ENCODE measurements around the gene PLCH1.

The PLCH1 gene

GRCh38 chr3:155690921-155691320 is 54.0 kb downstream of the PLCH1 start:
- DNase-seq (ENCODE audit: extremely low spot score, insufficient read length, low read depth) (no peak), FAIRE-seq (no peak)

- no peak for DNase-seq (ENCODE audit: extremely low spot score, insufficient read length, low read depth)
- FAIRE-seq: no peak
These were observed 56.4 kb downstream of the PLCH1 start for GRCh38 chr3:155688481-155688880.

DNA sequence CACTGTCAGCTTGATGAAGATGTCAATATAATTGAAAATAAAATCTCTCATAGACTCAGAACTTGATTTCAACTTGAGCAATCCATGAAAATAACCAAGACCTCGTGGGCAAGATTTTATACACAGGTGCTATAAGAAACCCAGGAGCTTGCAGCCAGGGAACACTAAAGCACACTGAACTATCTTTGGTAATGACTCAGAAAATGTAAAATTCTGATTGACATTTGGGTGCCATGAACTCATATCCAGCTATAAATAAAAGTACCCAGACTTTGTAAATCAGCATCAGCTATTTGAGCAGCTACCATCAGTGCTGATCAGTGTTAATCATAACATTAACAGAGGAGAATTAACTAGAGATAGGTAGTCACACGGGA is 61.5 kb downstream of the PLCH1 start:
- no peak for FAIRE-seq

GRCh38 chr3:155682426-155683343 is 62.2 kb downstream of the PLCH1 start:
- no peak for DNase-seq (ENCODE audit: extremely low spot score, insufficient read length, low read depth)
- no peak for FAIRE-seq

More for the DNA sequence above, 61.5 kb downstream of the PLCH1 start:
- no peak for DNase-seq (ENCODE audit: extremely low spot score, insufficient read length, low read depth)

DNA sequence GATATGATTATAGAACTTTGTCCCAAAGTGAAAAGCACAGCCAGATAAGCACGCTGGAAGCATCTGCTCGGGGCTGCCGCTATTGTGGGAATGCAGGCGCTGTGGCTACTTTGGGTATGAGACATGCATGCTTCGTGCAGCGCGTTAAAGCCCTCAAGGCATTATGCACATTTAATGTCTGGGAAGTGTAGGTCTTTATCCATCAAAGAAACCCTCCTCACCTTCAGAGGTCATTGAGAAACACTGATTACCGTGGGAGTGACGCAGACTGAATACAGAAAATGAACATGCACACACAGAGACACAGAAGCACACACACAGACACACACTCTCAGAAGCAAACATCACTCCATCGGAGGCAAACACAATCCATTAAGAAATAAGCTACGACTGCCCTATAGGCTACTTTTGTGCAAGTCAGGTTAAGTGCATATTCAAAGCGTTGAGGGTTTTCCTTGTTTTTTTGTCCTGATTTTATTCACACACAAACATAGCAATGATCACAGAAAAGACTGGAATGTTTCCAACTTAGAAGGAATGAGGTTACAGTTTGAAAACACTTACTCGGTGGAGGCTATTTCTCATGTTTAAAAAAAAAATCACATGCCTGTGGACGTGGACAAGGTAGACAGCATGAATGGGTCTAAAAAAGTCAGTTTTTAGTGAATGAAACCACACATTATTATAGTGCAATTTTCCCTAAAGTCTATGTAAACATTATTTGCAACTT is 68.5 kb downstream of the PLCH1 start:
- DNase-seq (ENCODE audit: extremely low spot score, insufficient read length, low read depth): no peak

DNA sequence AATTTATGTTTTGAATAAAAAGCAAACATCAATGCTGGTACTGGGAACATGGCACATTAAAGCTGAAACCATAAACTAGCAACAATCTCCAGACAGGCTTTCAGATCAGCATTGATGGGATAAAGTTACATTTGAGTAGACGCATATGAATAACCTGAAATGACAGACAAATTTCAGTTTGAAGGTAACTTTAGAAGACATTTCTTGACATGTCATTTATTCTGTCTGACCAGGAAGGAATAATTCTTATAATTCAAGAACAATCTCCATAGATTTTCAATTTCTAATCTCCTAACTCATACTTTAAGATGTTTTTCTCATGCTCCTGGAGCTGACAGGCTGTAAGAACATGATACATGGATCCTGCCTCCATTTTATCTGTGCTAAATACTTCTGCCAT is 69.8 kb downstream of the PLCH1 start:
- FAIRE-seq (no peak), DNase-seq (ENCODE audit: extremely low spot score, insufficient read length, low read depth) (no peak)

More for the DNA sequence above, 68.5 kb downstream of the PLCH1 start:
- FAIRE-seq: no peak

DNA sequence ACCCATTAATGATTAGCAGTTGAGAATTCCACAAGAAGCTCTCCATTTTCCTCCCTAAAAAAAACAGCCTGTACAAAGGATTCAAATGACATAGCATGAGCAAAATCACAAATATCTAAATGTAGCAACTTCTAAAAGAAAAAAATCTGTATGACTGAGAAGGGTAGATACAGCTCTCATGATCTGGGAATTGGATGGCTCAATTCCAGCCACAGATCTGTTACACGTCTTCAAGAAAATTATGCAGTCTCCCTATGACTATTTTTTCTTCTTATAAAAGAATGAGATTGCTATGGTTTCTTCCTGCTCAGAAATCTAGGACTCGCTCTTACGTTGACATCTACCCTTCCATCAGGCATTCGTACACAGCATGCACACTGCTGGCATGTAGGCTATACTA is 71.5 kb downstream of the PLCH1 start:
- FAIRE-seq (no peak), DNase-seq (ENCODE audit: extremely low spot score, insufficient read length, low read depth) (no peak)

- FAIRE-seq: no peak
- no peak for DNase-seq (ENCODE audit: extremely low spot score, insufficient read length, low read depth)
These were observed 74.5 kb downstream of the PLCH1 start for GRCh38 chr3:155670335-155670734.

DNA sequence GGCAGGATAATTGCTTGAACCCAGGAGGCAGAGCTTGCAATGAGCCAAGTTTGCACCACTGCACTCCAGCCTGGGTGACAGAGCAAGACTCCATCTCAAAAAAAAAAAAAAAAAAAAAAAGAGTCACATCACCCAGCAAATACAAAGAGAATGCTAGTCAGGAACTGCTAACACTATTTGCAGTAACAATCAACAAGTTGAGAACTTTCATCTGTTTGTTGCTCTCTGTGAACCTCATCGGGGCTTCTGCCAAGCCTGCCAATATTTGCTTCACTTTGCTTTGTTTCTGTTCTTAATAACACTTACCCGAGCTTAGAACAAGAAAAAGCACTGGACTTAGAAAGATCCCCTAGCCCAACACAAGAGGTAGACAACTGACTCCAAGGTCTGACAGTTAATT is 76.9 kb downstream of the PLCH1 start:
- DNase-seq (ENCODE audit: extremely low spot score, insufficient read length, low read depth) (no peak), FAIRE-seq (no peak)

- FAIRE-seq: no peak
- no peak for DNase-seq (ENCODE audit: extremely low spot score, insufficient read length, low read depth)
These were observed 79.8 kb downstream of the PLCH1 start for GRCh38 chr3:155664925-155665695.

DNA sequence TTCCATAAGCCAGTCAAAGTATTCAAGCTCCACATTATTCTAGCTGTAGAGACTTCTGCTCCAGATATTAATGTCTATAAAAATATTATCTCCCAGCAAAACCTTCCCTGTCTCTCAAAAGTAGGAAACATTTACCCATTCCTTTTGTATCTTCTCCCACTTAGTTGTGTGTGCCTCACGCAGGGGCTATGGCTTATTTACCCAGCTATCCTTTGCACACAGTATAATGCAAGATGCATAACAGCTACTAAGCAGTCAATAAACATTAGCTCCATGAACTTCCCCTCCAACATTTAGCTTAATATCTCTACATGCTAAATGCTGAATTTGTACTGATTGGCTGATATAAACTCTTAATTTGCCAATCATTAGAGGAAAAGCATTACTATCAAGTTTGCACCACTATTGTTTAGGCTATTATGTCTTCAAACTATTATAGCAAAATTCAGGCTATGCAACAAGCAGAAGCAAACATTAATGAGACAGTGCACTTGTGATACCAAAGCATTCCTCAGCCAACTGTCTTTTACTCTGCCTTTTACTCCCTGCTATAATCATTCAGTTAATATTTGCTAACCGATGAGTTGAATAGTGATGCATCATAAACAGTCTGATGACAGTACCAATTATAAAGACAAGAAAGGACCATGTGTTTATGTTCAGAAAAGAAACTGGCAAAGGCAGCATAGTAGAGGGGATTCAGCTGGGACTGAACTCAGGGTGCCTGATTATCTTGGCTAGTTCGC is 81.2 kb downstream of the PLCH1 start:
- FAIRE-seq (no peak), DNase-seq (ENCODE audit: extremely low spot score, insufficient read length, low read depth) (no peak)

DNA sequence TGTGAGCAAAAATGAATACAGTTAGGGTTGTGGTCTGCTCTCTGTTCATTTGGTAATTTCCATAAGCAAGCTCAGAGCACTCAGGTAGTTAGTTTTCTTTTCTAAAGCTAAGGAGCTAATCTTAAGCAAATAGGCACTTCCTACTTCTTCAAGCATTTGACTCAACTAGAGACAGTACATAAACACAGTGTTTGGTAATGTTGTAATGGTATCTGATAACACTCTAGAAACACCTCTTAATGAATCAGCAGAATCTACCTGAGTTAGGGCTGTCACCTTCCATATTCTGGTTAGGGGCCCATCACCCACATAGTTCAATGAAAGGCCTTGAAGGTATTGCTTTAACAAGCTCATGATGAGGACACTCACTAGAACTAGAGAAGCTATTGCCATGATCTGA is 83.1 kb downstream of the PLCH1 start:
- FAIRE-seq: no peak
- DNase-seq (ENCODE audit: extremely low spot score, insufficient read length, low read depth): no peak

- DNase-seq (ENCODE audit: extremely low spot score, insufficient read length, low read depth) (no peak), FAIRE-seq (no peak)
These were observed 83.8 kb downstream of the PLCH1 start for GRCh38 chr3:155661042-155661441.

GRCh38 chr3:155658671-155659261 is 86.1 kb downstream of the PLCH1 start:
- FAIRE-seq (no peak), DNase-seq (ENCODE audit: extremely low spot score, insufficient read length, low read depth) (no peak)

DNA sequence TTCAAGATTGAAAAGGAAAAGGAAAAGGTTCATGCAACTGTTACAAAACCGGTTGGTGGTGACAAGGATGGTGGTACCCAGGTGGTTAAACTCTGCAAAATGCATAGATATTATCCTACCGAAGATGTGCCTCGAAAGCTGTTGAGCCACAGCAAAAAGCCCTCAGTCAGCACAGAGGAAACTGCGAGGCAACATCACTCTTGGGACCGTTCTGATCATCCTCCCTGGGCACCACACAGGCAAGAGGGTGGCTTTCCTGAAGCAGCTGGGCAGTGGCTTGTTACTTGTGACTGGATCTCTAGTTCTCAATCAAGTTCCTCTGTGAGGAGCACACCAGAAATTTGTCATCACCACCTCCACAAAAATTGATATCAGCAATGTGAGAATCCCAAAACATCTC is 86.9 kb downstream of the PLCH1 start:
- DNase-seq (ENCODE audit: extremely low spot score, insufficient read length, low read depth): no peak
- no peak for FAIRE-seq

- no peak for FAIRE-seq
- DNase-seq (ENCODE audit: extremely low spot score, insufficient read length, low read depth): no peak
These were observed 87.7 kb downstream of the PLCH1 start for GRCh38 chr3:155657161-155657560.

- no peak for FAIRE-seq
- DNase-seq (ENCODE audit: extremely low spot score, insufficient read length, low read depth): no peak
These were observed 88.4 kb downstream of the PLCH1 start for GRCh38 chr3:155656466-155656865.

DNA sequence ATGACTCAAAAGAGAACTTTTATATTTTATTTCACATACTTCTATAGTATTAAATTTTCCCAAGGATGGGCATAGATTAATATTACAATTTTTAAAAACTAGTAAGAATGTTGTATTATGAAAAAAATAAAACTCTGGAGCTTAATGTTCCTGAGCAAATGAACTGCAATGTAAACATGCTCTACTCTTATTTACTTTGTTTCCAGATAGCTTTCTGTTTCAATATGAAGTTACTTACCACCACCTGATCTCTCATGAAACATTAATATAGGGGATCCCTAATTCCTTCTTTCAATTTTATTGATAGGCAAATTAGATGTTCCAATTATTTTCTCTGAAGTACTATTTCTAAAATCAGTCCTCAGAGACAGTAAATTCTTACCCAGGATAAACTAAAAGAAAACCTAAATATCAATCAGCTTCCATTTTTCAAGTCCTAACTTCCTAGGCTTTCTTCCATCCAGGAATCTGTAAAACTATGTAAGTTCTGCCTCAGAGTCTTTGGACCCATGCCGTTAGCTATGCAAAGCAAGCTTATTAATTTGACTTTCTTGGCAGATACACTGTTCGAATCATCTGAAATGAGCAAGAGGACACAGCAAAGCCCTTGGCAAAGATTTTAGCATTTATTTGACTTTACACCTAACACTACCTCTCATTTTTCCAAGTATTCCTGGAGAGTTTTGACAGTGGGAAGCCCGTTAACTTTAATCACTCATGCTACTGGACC is 93.2 kb downstream of the PLCH1 start:
- no peak for DNase-seq (ENCODE audit: extremely low spot score, insufficient read length, low read depth)
- FAIRE-seq: no peak

DNA sequence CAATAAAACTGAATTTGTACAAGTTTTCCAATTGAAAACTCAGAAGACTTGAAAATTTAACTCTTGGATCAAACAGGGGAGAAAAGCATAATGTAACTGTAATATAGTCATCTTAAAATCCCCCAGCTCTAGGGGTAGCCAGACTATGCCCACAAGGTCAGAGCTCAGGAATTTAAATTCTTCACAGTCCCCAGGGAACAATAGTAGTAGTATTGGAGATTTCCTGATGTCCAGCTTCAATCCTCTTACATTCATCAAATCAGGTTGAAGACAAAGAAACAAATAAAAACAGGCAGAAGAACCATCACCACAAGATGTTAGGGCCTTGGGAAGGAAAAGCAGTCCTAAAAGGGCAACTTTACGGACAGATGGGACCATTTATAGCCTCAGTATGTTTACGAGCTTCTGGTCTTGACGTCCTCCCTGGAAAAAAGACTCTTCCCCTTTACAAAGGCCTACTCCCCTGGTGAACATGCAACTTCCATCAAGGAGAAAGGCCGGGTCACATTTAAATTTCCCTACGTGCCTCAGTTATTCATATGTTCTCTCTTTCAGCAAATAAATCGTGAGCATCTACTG is 96.8 kb downstream of the PLCH1 start:
- DNase-seq (ENCODE audit: extremely low spot score, insufficient read length, low read depth) (no peak), FAIRE-seq (no peak)

Data from GM18507 (cell line).